Endothelial cell of umbilical vein (primary cell): ENCODE measurements around the gene ETV1. TPM values are rescaled to one million over a fixed set of nuclear protein-coding genes. Genes with fewer than 3 reads are reported as not detected.

Experiments used
- BruUV-seq: library from RNA; stranded (reverse); fragments of 400-500 nt; replicated peaks from 2 replicates; lab custom pipeline; 2021; lab: Mats Ljungman, UMichigan
- CTCF ChIA-PET: fragments of 300-600, 350-600 bp; sonication (Branson Sonifier 250); formaldehyde crosslinking; loops from one replicate; lab custom pipeline; 2021; ENCODE audit warnings: antibody characterized with exemption, inconsistent platforms; lab: Charles Lee
- POLR2A ChIA-PET: fragments of 300-600, 350-600 bp; sonication (Branson Sonifier 250); formaldehyde crosslinking; loops from one replicate; lab custom pipeline; 2021; ENCODE audit warnings: antibody characterized with exemption, inconsistent platforms; lab: Charles Lee
- DNase-seq: peaks from one replicate; pipeline ENCODE4 v3.0.0-alpha.2; 2011; ENCODE audit warnings: low read depth, low spot score
- FAIRE-seq: peaks from 2 replicates; lab custom pipeline; 2011; peaks lifted over from hg19 to GRCh38; lab: Jason Lieb, UNC
- H2AFZ ChIP-seq: 2 replicates; pipeline ENCODE4 v1.6.0; 2012; ENCODE audit warnings: low read depth, low read length, control low read depth, inconsistent platforms
- H3K27ac ChIP-seq: 2 replicates; pipeline ENCODE4 v1.5.1; 2011; ENCODE audit warnings: low read depth, mild to moderate bottlenecking, control low read depth, low read length, moderate library complexity; ENCODE audit not compliant: insufficient read depth
- H3K27me3 ChIP-seq, 2 experiments: 2 replicates each; pipeline versions ENCODE4 v1.6.0 to v1.6.1; 2011; ENCODE audit warnings: low read length in 2 of 2, mixed read lengths in 1 of 2; ENCODE audit not compliant: control insufficient read depth in 2 of 2, insufficient read depth in 2 of 2
- H3K36me3 ChIP-seq, 2 experiments: 2 replicates in 1 of 2; 3 replicates in 1 of 2; pipeline ENCODE4 v1.5.1; 2011; ENCODE audit warnings: low read length in 2 of 2, mild to moderate bottlenecking in 1 of 2, moderate library complexity in 1 of 2; ENCODE audit not compliant: control insufficient read depth in 2 of 2, insufficient read depth in 2 of 2; ENCODE audit errors: extremely low read depth in 1 of 2
- H3K4me1 ChIP-seq: 3 replicates; pipeline ENCODE4 v1.5.1; 2011; ENCODE audit warnings: mild to moderate bottlenecking, low read length; ENCODE audit not compliant: control insufficient read depth, insufficient read depth; ENCODE audit errors: extremely low read depth
- H3K4me2 ChIP-seq: 2 replicates; pipeline ENCODE4 v1.6.1; 2011; ENCODE audit warnings: low read length, control low read depth, mixed read lengths; ENCODE audit not compliant: insufficient read depth
- H3K4me3 ChIP-seq, 3 experiments: fragments of 200-600 bp in 1 of 3; sonication (generic), shearing (Covaris generic) in 1 of 3; replicated peaks in 1 of 3; 2 replicates each; pipeline ENCODE4 v1.5.1; 2011 to 2016; ENCODE audit warnings: control low read depth in 3 of 3, low read length in 3 of 3, mild to moderate bottlenecking in 2 of 3, inconsistent platforms in 1 of 3, low read depth in 1 of 3, moderate library complexity in 1 of 3; ENCODE audit not compliant: insufficient read depth in 1 of 3
- H3K79me2 ChIP-seq: 2 replicates; pipeline ENCODE4 v1.6.0; 2012; ENCODE audit warnings: low read length, inconsistent platforms; ENCODE audit not compliant: control insufficient read depth, insufficient read depth
- H3K9ac ChIP-seq: replicated peaks from 2 replicates; pipeline ENCODE3; 2011; ENCODE audit warnings: low read length, control low read depth; ENCODE audit not compliant: insufficient read depth; ENCODE audit errors: extremely low read depth
- H3K9me1 ChIP-seq: replicated peaks from 3 replicates; pipeline ENCODE4 v1.6.0; 2011; ENCODE audit warnings: mild to moderate bottlenecking, low read length; ENCODE audit not compliant: control insufficient read depth, insufficient read depth; ENCODE audit errors: extremely low read depth
- H3K9me3 ChIP-seq: replicated peaks from 2 replicates; pipeline ENCODE4 v1.5.1; 2012; ENCODE audit warnings: low read length, inconsistent platforms; ENCODE audit not compliant: control insufficient read depth, insufficient read depth
- H4K20me1 ChIP-seq: replicated peaks from 2 replicates; pipeline ENCODE3; 2011; ENCODE audit warnings: mild to moderate bottlenecking, low read length; ENCODE audit not compliant: control insufficient read depth, insufficient read depth; ENCODE audit errors: extremely low read depth
- EZH2 ChIP-seq: IDR thresholded peaks from 2 replicates; pipeline ENCODE4 v1.6.1; 2012; ENCODE audit warnings: borderline replicate concordance, low read depth, mild to moderate bottlenecking, moderate library complexity, low read length, inconsistent platforms; ENCODE audit not compliant: severe bottlenecking
- FOS ChIP-seq: IDR thresholded peaks from 2 replicates; pipeline ENCODE4 v1.6.1; 2011; ENCODE audit warnings: mild to moderate bottlenecking, low read length, moderate library complexity, borderline replicate concordance; ENCODE audit not compliant: insufficient read depth
- GATA2 ChIP-seq: IDR thresholded peaks from 2 replicates; pipeline ENCODE4 v1.7.0; 2011; ENCODE audit warnings: low read depth, mild to moderate bottlenecking, moderate library complexity, mixed read lengths, low read length; ENCODE audit not compliant: insufficient read length, insufficient read depth
- JUN ChIP-seq: IDR thresholded peaks from 2 replicates; pipeline ENCODE4 v1.6.1; 2011; ENCODE audit warnings: borderline replicate concordance, low read depth; ENCODE audit not compliant: insufficient read length, insufficient read depth
- POLR2A ChIP-seq: IDR thresholded peaks from 2 replicates; pipeline ENCODE4 v1.6.1; 2012; ENCODE audit warnings: low read depth, mild to moderate bottlenecking, control low read depth, low read length
- POLR2AphosphoS5 ChIP-seq: IDR thresholded peaks from 2 replicates; pipeline ENCODE4 v1.6.1; 2012; ENCODE audit warnings: low read depth, mild to moderate bottlenecking, control low read depth, low read length, moderate library complexity; ENCODE audit not compliant: insufficient read depth
- dilution Hi-C: fragments of 300-500 bp; cut with MboI; formaldehyde crosslinking; loops from one replicate; pipeline ENCODE4 v1.15.0; 2019; ENCODE audit warnings: low sequenced_read_pairs; ENCODE audit not compliant: extremely low pct_ligation_motif_present
- intact Hi-C: fragments of 100-400 bp; cut with micrococcal nuclease; formaldehyde crosslinking; loops from one replicate; pipeline ENCODE4 v1.10.0; 2022
- polyA plus RNA-seq, 4 experiments: library from polyadenylated mRNA; depleted of rRNA in 3 of 4; stranded (reverse) in 3 of 4; unstranded in 1 of 4; fragments of >200 nt; gene quantifications; 2 replicates each; pipeline versions ENCODE4 v1.2.1 to v1.2.3, GENCODE V29; 2011 to 2012; ENCODE audit warnings: missing spikeins in 1 of 4
- total RNA-seq: library from RNA; stranded (reverse); gene quantifications from 2 replicates; pipeline ENCODE4 v1.2.3, GENCODE V29; 2021
- TF ChIP-seq, protein P1 (sequence below), 2 donors: IDR thresholded peaks; 1 replicate in 1 of 2; 2 replicates in 1 of 2; pipeline ENCODE4 v1.5.1; 2011; ENCODE audit warnings: low read length in 2 of 2, mild to moderate bottlenecking in 2 of 2, moderate library complexity in 2 of 2, control low read depth in 1 of 2, inconsistent platforms in 1 of 2, low read depth in 1 of 2; ENCODE audit not compliant: insufficient read depth in 1 of 2; ENCODE audit errors: extremely low read depth in 1 of 2
- TF ChIP-seq, protein P2 (sequence below): IDR thresholded peaks from 2 replicates; pipeline ENCODE4 v1.6.1; 2011; ENCODE audit not compliant: insufficient read depth, insufficient read length

Gene ETV1
- total and polyA plus RNA-seq, 2 donors (not counting 3 experiments of a cell fraction or from before 2014, with no cell fraction given), result 8.4 to 16.6 TPM

DNA sequence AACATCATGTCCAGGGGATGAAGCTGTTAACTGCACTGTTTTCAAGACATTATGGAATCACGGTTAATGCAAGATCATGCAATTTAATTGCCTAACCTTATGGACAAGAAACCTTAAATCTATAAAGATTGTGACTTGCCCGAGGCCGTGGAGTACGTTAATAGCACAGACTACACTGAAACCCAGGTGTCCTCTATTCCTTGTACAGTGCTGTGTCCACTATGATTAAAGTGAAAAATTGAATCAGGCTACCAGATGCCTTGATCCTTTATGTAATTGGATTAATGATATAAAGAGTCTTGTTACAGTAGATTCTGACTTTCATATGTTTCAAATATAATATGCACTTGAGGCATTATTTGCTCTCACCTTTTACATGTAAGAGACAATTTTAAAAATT lies 33.9 kb upstream of the ETV1 start:
- DNase-seq, result no peak
- FAIRE-seq, result no peak
- POLR2A ChIA-PET, result no interaction called here
- H4K20me1 ChIP-seq, result no peaks in the 10 kb centered on the region
- H3K4me3 ChIP-seq, result no peak overlapping the region
- H3K9me3 ChIP-seq, result no peaks in the 10 kb centered on the region
- H3K79me2 ChIP-seq, result no peaks in the 10 kb centered on the region
- no peaks in the 10 kb centered on the region for H3K9me1 ChIP-seq
- no peaks in the 10 kb centered on the region for H3K27me3 ChIP-seq
- CTCF ChIA-PET, result no interaction called here
- H3K27ac ChIP-seq, result no peak overlapping the region
- no peaks in the 10 kb centered on the region for H3K36me3 ChIP-seq
- intact Hi-C loops, result no loop called here
- BruUV-seq, result no TSS peak
- dilution Hi-C loops, result no loop called here
- H3K4me1 ChIP-seq, result no peaks in the 10 kb centered on the region
- H3K9ac ChIP-seq, result no peak overlapping the region
- H2AFZ ChIP-seq, result no peak overlapping the region
- TF ChIP-seq POLR2AphosphoS5 (no peak), EZH2 (no peak), POLR2A (no peak), GATA2 (no peak), JUN (no peak), FOS (no peak)
- TF ChIP-seq, protein P1, sequence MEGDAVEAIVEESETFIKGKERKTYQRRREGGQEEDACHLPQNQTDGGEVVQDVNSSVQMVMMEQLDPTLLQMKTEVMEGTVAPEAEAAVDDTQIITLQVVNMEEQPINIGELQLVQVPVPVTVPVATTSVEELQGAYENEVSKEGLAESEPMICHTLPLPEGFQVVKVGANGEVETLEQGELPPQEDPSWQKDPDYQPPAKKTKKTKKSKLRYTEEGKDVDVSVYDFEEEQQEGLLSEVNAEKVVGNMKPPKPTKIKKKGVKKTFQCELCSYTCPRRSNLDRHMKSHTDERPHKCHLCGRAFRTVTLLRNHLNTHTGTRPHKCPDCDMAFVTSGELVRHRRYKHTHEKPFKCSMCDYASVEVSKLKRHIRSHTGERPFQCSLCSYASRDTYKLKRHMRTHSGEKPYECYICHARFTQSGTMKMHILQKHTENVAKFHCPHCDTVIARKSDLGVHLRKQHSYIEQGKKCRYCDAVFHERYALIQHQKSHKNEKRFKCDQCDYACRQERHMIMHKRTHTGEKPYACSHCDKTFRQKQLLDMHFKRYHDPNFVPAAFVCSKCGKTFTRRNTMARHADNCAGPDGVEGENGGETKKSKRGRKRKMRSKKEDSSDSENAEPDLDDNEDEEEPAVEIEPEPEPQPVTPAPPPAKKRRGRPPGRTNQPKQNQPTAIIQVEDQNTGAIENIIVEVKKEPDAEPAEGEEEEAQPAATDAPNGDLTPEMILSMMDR (IDR thresholded peaks at IDR 0.05; ENCODE audit: extremely low read depth in 1 of 2, insufficient read depth in 1 of 2, low read depth in 1 of 2, low read length in 2 of 2), result no peak
- TF ChIP-seq, protein P2, sequence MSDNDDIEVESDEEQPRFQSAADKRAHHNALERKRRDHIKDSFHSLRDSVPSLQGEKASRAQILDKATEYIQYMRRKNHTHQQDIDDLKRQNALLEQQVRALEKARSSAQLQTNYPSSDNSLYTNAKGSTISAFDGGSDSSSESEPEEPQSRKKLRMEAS, result no peak
- no peak overlapping the region for H3K4me2 ChIP-seq
